Vagina (tissue), 2 donors: ENCODE results near the gene BLMH. TPM values are rescaled to one million over a fixed set of nuclear protein-coding genes. Genes with fewer than 3 reads are reported as not detected.

ENCODE experiments used
- DNase-seq, 2 donors: peaks; one replicate each; pipeline ENCODE4 v3.0.0-alpha.2; 2017; ENCODE audit errors: extremely low spot score in 2 of 2
- H3K27ac ChIP-seq: fragments of 200-600 bp; sonication (generic); one replicate; pipeline ENCODE4 v1.5.1; 2019
- H3K27me3 ChIP-seq: fragments of 200-600 bp; sonication (generic); one replicate; pipeline ENCODE4 v1.5.1; 2019
- H3K36me3 ChIP-seq, 2 donors: fragments of 200-600 bp; sonication (generic); one replicate each; pipeline ENCODE4 v1.5.1; 2017 to 2019
- H3K4me1 ChIP-seq: fragments of 200-600 bp; sonication (generic); one replicate; pipeline ENCODE4 v1.5.1; 2019
- H3K4me3 ChIP-seq, 2 donors: fragments of 200-600 bp; sonication (generic); 1 replicate in 1 of 2; 2 replicates in 1 of 2; pipeline ENCODE4 v1.5.1; 2016 to 2019
- H3K9me3 ChIP-seq: fragments of 200-600 bp; sonication (generic); one replicate; pipeline ENCODE4 v1.5.1; 2019
- POLR2A ChIP-seq, 2 donors: fragments of 450-650 bp; IDR thresholded peaks; one replicate each; pipeline ENCODE4 v1.6.1; 2017; ENCODE audit warnings: antibody characterized with exemption in 2 of 2, mild to moderate bottlenecking in 2 of 2, moderate library complexity in 2 of 2
- POLR2AphosphoS5 ChIP-seq, 2 donors: sonication (generic); formaldehyde crosslinking; IDR thresholded peaks; one replicate each; pipeline ENCODE4 v1.9.0; 2017; ENCODE audit warnings: antibody characterized with exemption in 2 of 2, mild to moderate bottlenecking in 2 of 2, low read depth in 1 of 2; ENCODE audit not compliant: insufficient read depth in 1 of 2
- intact Hi-C: fragments of 100-400 bp; cut with DNase I; formaldehyde crosslinking; loops from one replicate; pipeline ENCODE4 v1.15.1; 2023
- total RNA-seq: library from RNA; depleted of rRNA; stranded (reverse); fragments of >200 nt; gene quantifications from one replicate; pipeline ENCODE4 v1.2.3, GENCODE V29; 2016
- TF ChIP-seq, protein P1 (sequence below), 3 experiments: fragments of 450-650 bp in 2 of 3; fragments of 200-600 bp in 1 of 3; sonication (generic) in 1 of 3; IDR thresholded peaks; one replicate each; pipeline ENCODE4 v1.5.1; 2017 to 2019; ENCODE audit warnings: antibody characterized with exemption in 3 of 3, mild to moderate bottlenecking in 2 of 3, moderate library complexity in 2 of 3

BLMH gene
- total RNA-seq, 1 donor from 2014 or later = 44.2 TPM

DNA sequence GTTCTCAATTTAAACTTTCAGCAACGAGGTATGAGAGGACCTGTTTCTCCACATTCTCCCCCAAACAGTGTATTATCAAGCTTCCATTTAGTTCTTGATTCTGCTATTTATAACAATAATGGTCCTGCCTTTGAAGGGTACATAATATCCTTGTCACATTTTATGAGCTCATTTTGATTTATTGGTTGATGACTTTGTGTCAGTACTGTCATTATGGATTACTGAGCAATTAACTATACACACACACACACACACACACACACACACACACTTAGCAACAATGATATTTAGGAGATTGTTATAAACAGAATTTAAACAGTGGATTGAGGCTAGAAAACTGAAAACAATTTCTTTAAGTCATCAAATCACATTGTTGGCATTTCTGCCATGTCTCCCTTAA is 35.1 kb upstream of the BLMH start:
- TF ChIP-seq, protein P1, sequence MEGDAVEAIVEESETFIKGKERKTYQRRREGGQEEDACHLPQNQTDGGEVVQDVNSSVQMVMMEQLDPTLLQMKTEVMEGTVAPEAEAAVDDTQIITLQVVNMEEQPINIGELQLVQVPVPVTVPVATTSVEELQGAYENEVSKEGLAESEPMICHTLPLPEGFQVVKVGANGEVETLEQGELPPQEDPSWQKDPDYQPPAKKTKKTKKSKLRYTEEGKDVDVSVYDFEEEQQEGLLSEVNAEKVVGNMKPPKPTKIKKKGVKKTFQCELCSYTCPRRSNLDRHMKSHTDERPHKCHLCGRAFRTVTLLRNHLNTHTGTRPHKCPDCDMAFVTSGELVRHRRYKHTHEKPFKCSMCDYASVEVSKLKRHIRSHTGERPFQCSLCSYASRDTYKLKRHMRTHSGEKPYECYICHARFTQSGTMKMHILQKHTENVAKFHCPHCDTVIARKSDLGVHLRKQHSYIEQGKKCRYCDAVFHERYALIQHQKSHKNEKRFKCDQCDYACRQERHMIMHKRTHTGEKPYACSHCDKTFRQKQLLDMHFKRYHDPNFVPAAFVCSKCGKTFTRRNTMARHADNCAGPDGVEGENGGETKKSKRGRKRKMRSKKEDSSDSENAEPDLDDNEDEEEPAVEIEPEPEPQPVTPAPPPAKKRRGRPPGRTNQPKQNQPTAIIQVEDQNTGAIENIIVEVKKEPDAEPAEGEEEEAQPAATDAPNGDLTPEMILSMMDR (IDR thresholded peaks at IDR 0.05) = no peak
- Histone ChIP-seq H3K4me1 (peaks cover 6% of the 10 kb centered on the region), H3K27me3 (no peaks in the 10 kb centered on the region), H3K9me3 (no peaks in the 10 kb centered on the region), H3K4me3 (no peak overlapping the region), H3K27ac (no peak overlapping the region), H3K36me3 (no peaks in the 10 kb centered on the region)
- DNase-seq = no peak
- intact Hi-C loops = no loop called here

DNA sequence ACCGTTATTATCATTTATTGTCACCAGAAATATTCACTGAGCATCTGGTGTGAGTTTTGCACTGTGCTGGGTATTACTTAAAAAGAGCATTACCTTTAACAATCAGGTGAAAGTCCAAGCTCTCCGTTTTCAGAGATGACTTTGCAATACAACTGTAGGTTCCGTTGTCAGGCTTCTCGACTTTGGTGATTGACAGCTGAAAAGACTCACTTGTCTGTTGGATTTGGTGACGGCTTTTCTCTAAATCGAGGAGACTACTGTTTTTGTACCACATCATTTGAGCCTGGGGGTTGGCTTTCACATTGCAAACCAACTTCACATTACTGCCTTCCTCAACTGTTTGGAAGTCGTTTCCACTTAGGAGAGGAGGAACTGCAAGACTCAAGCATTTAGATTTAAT is 33.0 kb upstream of the BLMH start:
- TF ChIP-seq, protein P1 (IDR thresholded peaks at IDR 0.05) = no peak
- TF ChIP-seq POLR2AphosphoS5 (IDR thresholded peaks at IDR 0.05; ENCODE audit: insufficient read depth in 1 of 2, low read depth in 1 of 2) (no peak), POLR2A (IDR thresholded peaks at IDR 0.05) (no peak)
- intact Hi-C loops = no loop called here
- Histone ChIP-seq H3K27me3 (no peaks in the 10 kb centered on the region), H3K4me1 (peaks cover 6% of the 10 kb centered on the region), H3K9me3 (no peaks in the 10 kb centered on the region), H3K27ac (no peak overlapping the region), H3K36me3 (no peaks in the 10 kb centered on the region), H3K4me3 (no peak overlapping the region)
- no peak for DNase-seq

DNA sequence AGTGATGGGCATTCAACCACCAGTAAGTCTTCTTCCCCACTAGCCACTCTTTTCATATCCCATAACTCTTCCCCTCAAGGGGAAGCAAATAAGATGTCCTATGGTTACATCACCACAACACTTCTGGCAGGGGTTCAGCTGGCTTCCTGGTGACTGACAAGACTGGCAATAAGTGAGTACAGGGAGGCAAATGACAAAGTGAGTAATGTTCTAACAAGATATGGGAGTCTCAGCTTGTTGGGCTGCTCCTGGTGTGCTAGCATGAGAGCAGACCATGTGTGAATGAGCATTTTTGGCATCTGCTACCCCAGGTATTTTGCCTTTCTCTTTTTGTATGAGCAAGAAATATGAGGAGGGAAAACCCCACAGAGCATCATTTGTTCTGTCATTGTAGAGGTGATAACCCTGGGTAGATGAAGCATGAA is 32.2 kb upstream of the BLMH start:
- H3K4me3 ChIP-seq = no peak overlapping the region
- no peaks in the 10 kb centered on the region for H3K36me3 ChIP-seq
- intact Hi-C loops = no loop called here
- H3K27ac ChIP-seq = no peak overlapping the region
- no peak for DNase-seq
- TF ChIP-seq POLR2A (IDR thresholded peaks at IDR 0.05) = no peak
- TF ChIP-seq, protein P1 (IDR thresholded peaks at IDR 0.05) = no peak
- no peak for TF ChIP-seq POLR2AphosphoS5 (IDR thresholded peaks at IDR 0.05; ENCODE audit: insufficient read depth in 1 of 2, low read depth in 1 of 2)
- no peaks in the 10 kb centered on the region for H3K9me3 ChIP-seq
- H3K4me1 ChIP-seq = peaks cover 6% of the 10 kb centered on the region
- no peaks in the 10 kb centered on the region for H3K27me3 ChIP-seq

DNA sequence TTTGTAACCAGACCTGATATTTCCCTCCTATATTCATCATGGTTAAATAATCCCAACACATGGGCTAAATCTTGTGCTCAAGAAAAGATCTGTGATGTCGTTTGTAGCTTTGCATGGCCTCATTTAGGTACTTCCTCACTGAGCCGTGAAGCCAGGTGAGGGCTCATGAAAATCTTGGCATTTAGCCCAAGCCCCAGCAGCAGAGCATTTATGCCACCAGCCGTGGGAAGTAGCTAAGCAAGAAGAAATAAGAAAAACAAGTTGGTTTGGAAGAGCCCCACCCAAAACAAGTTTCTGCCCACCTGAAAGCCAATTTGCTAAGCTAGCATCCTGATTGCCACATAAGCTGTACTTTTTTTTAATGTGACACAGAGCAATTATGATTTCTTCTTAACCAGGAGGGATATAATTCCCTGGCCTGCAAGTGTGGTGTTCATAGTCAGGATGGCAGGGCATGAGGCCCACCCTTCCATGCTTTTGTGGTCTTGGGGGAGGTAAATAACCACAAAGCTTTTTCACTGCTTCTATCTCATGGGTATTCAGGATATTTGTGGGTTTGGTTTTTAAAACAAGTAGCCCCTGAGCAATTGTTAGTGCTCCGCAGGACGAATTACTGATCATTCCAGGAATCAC is 31.6 kb upstream of the BLMH start:
- Histone ChIP-seq H3K27ac (no peak overlapping the region), H3K36me3 (no peaks in the 10 kb centered on the region)

DNA sequence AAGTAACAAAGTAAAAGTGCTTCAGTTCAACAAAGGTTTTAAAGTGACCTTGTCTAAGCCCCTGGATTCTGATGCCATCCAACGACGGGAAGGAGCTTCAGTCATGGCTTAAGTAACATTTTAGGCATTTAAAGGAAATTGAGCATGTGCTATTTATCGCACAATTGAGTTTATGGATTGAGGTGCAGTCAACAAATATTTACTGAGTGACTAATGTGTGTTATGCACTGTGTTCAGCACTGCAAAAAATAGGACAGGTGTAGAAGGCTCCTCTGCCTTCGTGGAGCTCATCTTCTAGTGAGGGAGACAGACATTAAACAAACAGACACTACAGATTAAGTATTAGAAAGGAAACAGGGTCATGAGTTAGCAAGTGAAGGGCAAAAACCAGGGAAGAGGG is 29.6 kb upstream of the BLMH start:
- Histone ChIP-seq H3K9me3 (no peaks in the 10 kb centered on the region), H3K27me3 (no peaks in the 10 kb centered on the region), H3K4me1 (peaks cover 6% of the 10 kb centered on the region), H3K4me3 (no peak overlapping the region), H3K36me3 (no peaks in the 10 kb centered on the region), H3K27ac (no peak overlapping the region)
- DNase-seq = no peak
- intact Hi-C loops = no loop called here
- TF ChIP-seq, protein P1 (IDR thresholded peaks at IDR 0.05) = no peak
- TF ChIP-seq POLR2AphosphoS5 (IDR thresholded peaks at IDR 0.05; ENCODE audit: insufficient read depth in 1 of 2, low read depth in 1 of 2) = no peak

More for the DNA sequence above, 31.6 kb upstream of the BLMH start:
- TF ChIP-seq POLR2AphosphoS5 (IDR thresholded peaks at IDR 0.05; ENCODE audit: insufficient read depth in 1 of 2, low read depth in 1 of 2) (no peak), POLR2A (IDR thresholded peaks at IDR 0.05) (no peak)
- TF ChIP-seq, protein P1 (IDR thresholded peaks at IDR 0.05) = no peak
- Histone ChIP-seq H3K4me1 (peaks cover 6% of the 10 kb centered on the region), H3K4me3 (no peak overlapping the region), H3K27me3 (no peaks in the 10 kb centered on the region), H3K9me3 (no peaks in the 10 kb centered on the region)
- intact Hi-C loops = no loop called here
- DNase-seq = no peak
